HUES6 (cell line): ENCODE measurements around the gene TADA2A.

Source experiments
- H3K27ac ChIP-seq: 2 replicates; pipeline ENCODE4 v1.7.0; 2013; ENCODE audit warnings: low read depth, mild to moderate bottlenecking, low read length, inconsistent platforms
- H3K27me3 ChIP-seq: 2 replicates; pipeline ENCODE4 v1.6.1; 2013; ENCODE audit warnings: low read length; ENCODE audit not compliant: control insufficient read depth, insufficient read depth
- H3K36me3 ChIP-seq: 2 replicates; pipeline ENCODE4 v1.6.1; 2013; ENCODE audit warnings: low read length; ENCODE audit not compliant: control insufficient read depth, insufficient read depth
- H3K4me1 ChIP-seq: 2 replicates; pipeline ENCODE4 v1.6.1; 2013; ENCODE audit warnings: low read length; ENCODE audit not compliant: control insufficient read depth, insufficient read depth
- H3K4me3 ChIP-seq: 2 replicates; pipeline ENCODE4 v1.5.1; 2013; ENCODE audit warnings: low read depth, low read length
- H3K9ac ChIP-seq: one replicate; pipeline ENCODE4 v1.6.1; 2013; ENCODE audit warnings: mild to moderate bottlenecking, low read length
- H3K9me3 ChIP-seq: 2 replicates; pipeline ENCODE4 v1.6.1; 2013; ENCODE audit warnings: low read depth, low read length; ENCODE audit not compliant: control insufficient read depth, insufficient read depth

Gene TADA2A

GRCh38 chr17:37463039-37463438 lies 56.4 kb downstream of the TADA2A start:
- Histone ChIP-seq H3K27ac (no peak overlapping the region), H3K36me3 (peaks cover 24% of the 10 kb centered on the region), H3K9ac (no peak overlapping the region), H3K4me1 (no peaks in the 10 kb centered on the region), H3K27me3 (no peaks in the 10 kb centered on the region), H3K9me3 (no peaks in the 10 kb centered on the region), H3K4me3 (no peak overlapping the region)

GRCh38 chr17:37465069-37465616 lies 58.5 kb downstream of the TADA2A start:
- peaks cover 36% of the 10 kb centered on the region for H3K36me3 ChIP-seq

GRCh38 chr17:37466471-37466870 lies 59.8 kb downstream of the TADA2A start:
- peaks cover 46% of the 10 kb centered on the region for H3K36me3 ChIP-seq
- H3K4me3 ChIP-seq: no peak overlapping the region
- H3K9ac ChIP-seq: no peak overlapping the region
- H3K27ac ChIP-seq: no peak overlapping the region
- H3K9me3 ChIP-seq: no peaks in the 10 kb centered on the region
- H3K4me1 ChIP-seq: no peaks in the 10 kb centered on the region
- no peaks in the 10 kb centered on the region for H3K27me3 ChIP-seq

More at GRCh38 chr17:37465069-37465616, 58.5 kb downstream of the TADA2A start:
- H3K27me3 ChIP-seq: no peaks in the 10 kb centered on the region
- H3K4me3 ChIP-seq: no peak overlapping the region
- no peak overlapping the region for H3K27ac ChIP-seq
- no peak overlapping the region for H3K9ac ChIP-seq
- H3K4me1 ChIP-seq: no peaks in the 10 kb centered on the region
- no peaks in the 10 kb centered on the region for H3K9me3 ChIP-seq

- H3K27ac ChIP-seq: no peak overlapping the region
Measured at GRCh38 chr17:37470181-37470580, 63.5 kb downstream of the TADA2A start.

GRCh38 chr17:37475731-37476420 lies 69.2 kb downstream of the TADA2A start:
- H3K36me3 ChIP-seq: peaks cover 66% of the 10 kb centered on the region
- H3K9me3 ChIP-seq: no peaks in the 10 kb centered on the region

More at GRCh38 chr17:37470181-37470580, 63.5 kb downstream of the TADA2A start:
- Histone ChIP-seq H3K4me3 (no peak overlapping the region), H3K36me3 (peaks cover 65% of the 10 kb centered on the region), H3K9me3 (no peaks in the 10 kb centered on the region), H3K4me1 (no peaks in the 10 kb centered on the region), H3K9ac (no peak overlapping the region), H3K27me3 (no peaks in the 10 kb centered on the region)

GRCh38 chr17:37476431-37477120 lies 69.9 kb downstream of the TADA2A start:
- H3K4me3 ChIP-seq: no peak overlapping the region

More at GRCh38 chr17:37475731-37476420, 69.2 kb downstream of the TADA2A start:
- no peak overlapping the region for H3K9ac ChIP-seq
- H3K27me3 ChIP-seq: no peaks in the 10 kb centered on the region
- H3K4me1 ChIP-seq: no peaks in the 10 kb centered on the region
- H3K27ac ChIP-seq: no peak overlapping the region
- no peak overlapping the region for H3K4me3 ChIP-seq

GRCh38 chr17:37478187-37478586 lies 71.5 kb downstream of the TADA2A start:
- Histone ChIP-seq H3K4me3 (no peak overlapping the region), H3K27ac (no peak overlapping the region), H3K27me3 (no peaks in the 10 kb centered on the region), H3K36me3 (peaks cover 55% of the 10 kb centered on the region), H3K4me1 (peaks cover 8% of the 10 kb centered on the region), H3K9me3 (no peaks in the 10 kb centered on the region), H3K9ac (no peak overlapping the region)

More at GRCh38 chr17:37476431-37477120, 69.9 kb downstream of the TADA2A start:
- Histone ChIP-seq H3K9ac (no peak overlapping the region), H3K27ac (no peak overlapping the region), H3K9me3 (no peaks in the 10 kb centered on the region), H3K4me1 (peaks cover 3% of the 10 kb centered on the region; the same call in 1 of the 2 replicates), H3K27me3 (no peaks in the 10 kb centered on the region), H3K36me3 (peaks cover 63% of the 10 kb centered on the region)

- Histone ChIP-seq H3K9me3 (no peaks in the 10 kb centered on the region), H3K36me3 (peaks cover 47% of the 10 kb centered on the region)
Measured at GRCh38 chr17:37479025-37479424, 72.3 kb downstream of the TADA2A start.

GRCh38 chr17:37480427-37480826 lies 73.7 kb downstream of the TADA2A start:
- Histone ChIP-seq H3K9me3 (no peaks in the 10 kb centered on the region), H3K9ac (no peak overlapping the region), H3K36me3 (peaks cover 38% of the 10 kb centered on the region), H3K4me3 (no peak overlapping the region), H3K27me3 (no peaks in the 10 kb centered on the region), H3K27ac (no peak overlapping the region), H3K4me1 (peaks cover 15% of the 10 kb centered on the region)

More at GRCh38 chr17:37479025-37479424, 72.3 kb downstream of the TADA2A start:
- peaks cover 15% of the 10 kb centered on the region for H3K4me1 ChIP-seq
- H3K27me3 ChIP-seq: no peaks in the 10 kb centered on the region
- no peak overlapping the region for H3K9ac ChIP-seq
- no peak overlapping the region for H3K4me3 ChIP-seq
- H3K27ac ChIP-seq: no peak overlapping the region

- Histone ChIP-seq H3K27me3 (no peaks in the 10 kb centered on the region), H3K4me1 (peaks cover 15% of the 10 kb centered on the region), H3K9me3 (no peaks in the 10 kb centered on the region), H3K9ac (no peak overlapping the region), H3K36me3 (peaks cover 32% of the 10 kb centered on the region), H3K27ac (no peak overlapping the region), H3K4me3 (no peak overlapping the region)
Measured at GRCh38 chr17:37481001-37481665, 74.4 kb downstream of the TADA2A start.
